Prostate gland (tissue), 2 donors: Measurements from ENCODE around the gene OLFM1. TPM values are rescaled to one million over a fixed set of nuclear protein-coding genes. Genes with fewer than 3 reads are reported as not detected.

ENCODE experiments used
- DNase-seq: peaks from one replicate; pipeline ENCODE4 v3.0.0-alpha.2; 2019; ENCODE audit warnings: low spot score
- H3K27ac ChIP-seq, 2 donors: fragments of 200-600 bp; sonication (generic); 2 replicates each; pipeline ENCODE4 v1.5.1; 2017 to 2019
- H3K27me3 ChIP-seq: fragments of 200-600 bp; sonication (generic); replicated peaks from 2 replicates; pipeline ENCODE4 v1.5.1; 2019; ENCODE audit not compliant: insufficient read depth
- H3K36me3 ChIP-seq, 2 donors: fragments of 200-600 bp; sonication (generic); 1 replicate in 1 of 2; 2 replicates in 1 of 2; pipeline versions ENCODE4 v1.5.1 to v1.8.1; 2017 to 2019
- H3K4me1 ChIP-seq: fragments of 200-600 bp; sonication (generic); replicated peaks from 2 replicates; pipeline ENCODE4 v1.5.1; 2019
- H3K4me3 ChIP-seq, 2 donors: fragments of 200-600 bp; sonication (generic); 2 replicates each; pipeline ENCODE4 v1.5.1; 2017 to 2019
- H3K9me3 ChIP-seq: fragments of 200-600 bp; sonication (generic); 2 replicates; pipeline ENCODE4 v1.5.1; 2017
- POLR2A ChIP-seq: fragments of 450-650 bp; IDR thresholded peaks from one replicate; pipeline ENCODE4 v1.6.1; 2016; ENCODE audit warnings: antibody characterized with exemption, mild to moderate bottlenecking
- POLR2AphosphoS5 ChIP-seq: sonication (generic); formaldehyde crosslinking; IDR thresholded peaks from one replicate; pipeline ENCODE4 v1.6.1; 2017; ENCODE audit warnings: antibody characterized with exemption
- WGBS: methylation state at CpG from one replicate; pipeline ENCODE4 v1.1.5; 2018; 5-methylcytosine and 5-hydroxymethylcytosine counted together
- intact Hi-C: fragments of 100-400 bp; cut with DNase I; formaldehyde crosslinking; loops from one replicate; pipeline ENCODE4 v1.14.2; 2022
- total RNA-seq, 2 donors: library from RNA; depleted of rRNA; stranded (reverse); fragments of >200 nt; gene quantifications; one replicate each; pipeline ENCODE4 v1.1.0, GENCODE V29; 2016
- TF ChIP-seq, protein P1 (sequence below), 4 experiments: fragments of 200-600 bp in 2 of 4; fragments of 450-650 bp in 2 of 4; sonication (generic) in 2 of 4; IDR thresholded peaks; 1 replicate in 3 of 4; 2 replicates in 1 of 4; pipeline ENCODE4 v1.5.1; 2016 to 2019; ENCODE audit warnings: antibody characterized with exemption in 4 of 4, mild to moderate bottlenecking in 2 of 4, moderate library complexity in 2 of 4

OLFM1 gene
- total RNA-seq, 2 donors from 2014 or later = 11.7 to 23.3 TPM

DNA sequence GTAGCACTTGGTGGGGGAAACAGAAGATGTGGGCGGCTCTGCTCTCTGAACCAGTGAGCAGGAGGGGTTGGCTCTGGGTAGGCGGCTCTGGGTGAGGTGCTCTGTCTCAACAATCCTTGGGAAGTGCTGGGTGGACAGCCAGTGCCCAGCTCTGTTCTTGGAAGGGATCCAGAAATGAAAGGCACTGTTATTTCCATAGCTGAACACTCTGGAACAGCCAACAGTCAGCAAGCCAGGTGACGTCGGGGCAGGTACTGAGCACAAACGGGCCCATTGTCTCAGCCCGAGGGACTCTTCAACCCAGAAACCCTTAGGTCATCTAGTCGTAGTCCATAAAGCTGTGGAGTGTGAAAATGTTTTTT is 36.3 kb downstream of the OLFM1 start:
- Histone ChIP-seq H3K27me3 (no peaks in the 10 kb centered on the region), H3K4me1 (peaks cover 8% of the 10 kb centered on the region), H3K27ac (no peak overlapping the region), H3K4me3 (no peak overlapping the region), H3K9me3 (no peaks in the 10 kb centered on the region), H3K36me3 (no peaks in the 10 kb centered on the region)
- 17% methylated on average over 7 of the region's 7 CpGs for WGBS
- TF ChIP-seq POLR2A (no peak), POLR2AphosphoS5 (no peak)
- TF ChIP-seq, protein P1, sequence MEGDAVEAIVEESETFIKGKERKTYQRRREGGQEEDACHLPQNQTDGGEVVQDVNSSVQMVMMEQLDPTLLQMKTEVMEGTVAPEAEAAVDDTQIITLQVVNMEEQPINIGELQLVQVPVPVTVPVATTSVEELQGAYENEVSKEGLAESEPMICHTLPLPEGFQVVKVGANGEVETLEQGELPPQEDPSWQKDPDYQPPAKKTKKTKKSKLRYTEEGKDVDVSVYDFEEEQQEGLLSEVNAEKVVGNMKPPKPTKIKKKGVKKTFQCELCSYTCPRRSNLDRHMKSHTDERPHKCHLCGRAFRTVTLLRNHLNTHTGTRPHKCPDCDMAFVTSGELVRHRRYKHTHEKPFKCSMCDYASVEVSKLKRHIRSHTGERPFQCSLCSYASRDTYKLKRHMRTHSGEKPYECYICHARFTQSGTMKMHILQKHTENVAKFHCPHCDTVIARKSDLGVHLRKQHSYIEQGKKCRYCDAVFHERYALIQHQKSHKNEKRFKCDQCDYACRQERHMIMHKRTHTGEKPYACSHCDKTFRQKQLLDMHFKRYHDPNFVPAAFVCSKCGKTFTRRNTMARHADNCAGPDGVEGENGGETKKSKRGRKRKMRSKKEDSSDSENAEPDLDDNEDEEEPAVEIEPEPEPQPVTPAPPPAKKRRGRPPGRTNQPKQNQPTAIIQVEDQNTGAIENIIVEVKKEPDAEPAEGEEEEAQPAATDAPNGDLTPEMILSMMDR (IDR thresholded peaks at IDR 0.05) = no peak
- intact Hi-C loops = no loop called here
- DNase-seq = peak; percentile 23

DNA sequence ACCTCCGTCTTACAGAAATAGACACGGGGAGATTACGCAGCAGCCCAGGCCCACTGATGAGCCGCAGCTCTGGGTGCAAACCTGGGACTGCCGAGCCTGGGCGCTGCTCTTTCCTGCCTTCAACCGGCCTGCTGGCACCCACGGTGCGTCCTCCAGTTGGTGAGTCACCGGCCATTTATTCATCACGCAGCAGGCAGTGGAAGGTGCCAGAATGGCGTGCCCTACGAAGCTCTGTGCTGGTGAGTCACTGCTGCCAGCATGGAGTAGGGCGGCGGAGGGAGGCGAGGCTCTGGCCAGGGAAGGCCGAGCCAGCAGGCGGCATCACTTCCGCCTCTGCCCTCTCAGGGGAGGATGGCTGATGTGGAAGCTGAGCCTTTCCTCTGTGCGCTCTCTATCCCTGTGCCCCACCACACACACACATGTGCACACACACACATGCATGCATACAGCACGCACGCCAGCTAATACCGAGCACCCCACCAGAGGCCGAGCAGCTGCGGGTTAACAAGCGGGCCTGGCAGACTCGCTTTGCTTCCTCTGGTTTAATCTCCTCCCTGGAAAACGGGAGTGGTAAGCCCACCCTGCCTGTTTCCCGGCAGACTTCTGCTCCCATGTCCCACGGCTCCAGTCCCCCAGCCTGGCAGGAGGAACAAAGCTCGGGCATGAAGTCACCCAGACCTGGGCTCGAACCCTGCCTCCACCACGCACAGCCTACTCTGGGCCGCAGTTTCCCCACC is 39.2 kb downstream of the OLFM1 start:
- TF ChIP-seq, protein P1 (IDR thresholded peaks at IDR 0.05) = no peak
- peak; percentile 18 for TF ChIP-seq POLR2A
- H3K36me3 ChIP-seq = no peaks in the 10 kb centered on the region
- H3K27ac ChIP-seq = no peak overlapping the region
- intact Hi-C loops = no loop called here
- H3K4me3 ChIP-seq = no peak overlapping the region
- peak; percentile 14 for DNase-seq
- H3K27me3 ChIP-seq = no peaks in the 10 kb centered on the region
- peaks cover 8% of the 10 kb centered on the region for H3K4me1 ChIP-seq
- 72% methylated on average over 34 of the region's 34 CpGs for WGBS
- no peaks in the 10 kb centered on the region for H3K9me3 ChIP-seq

DNA sequence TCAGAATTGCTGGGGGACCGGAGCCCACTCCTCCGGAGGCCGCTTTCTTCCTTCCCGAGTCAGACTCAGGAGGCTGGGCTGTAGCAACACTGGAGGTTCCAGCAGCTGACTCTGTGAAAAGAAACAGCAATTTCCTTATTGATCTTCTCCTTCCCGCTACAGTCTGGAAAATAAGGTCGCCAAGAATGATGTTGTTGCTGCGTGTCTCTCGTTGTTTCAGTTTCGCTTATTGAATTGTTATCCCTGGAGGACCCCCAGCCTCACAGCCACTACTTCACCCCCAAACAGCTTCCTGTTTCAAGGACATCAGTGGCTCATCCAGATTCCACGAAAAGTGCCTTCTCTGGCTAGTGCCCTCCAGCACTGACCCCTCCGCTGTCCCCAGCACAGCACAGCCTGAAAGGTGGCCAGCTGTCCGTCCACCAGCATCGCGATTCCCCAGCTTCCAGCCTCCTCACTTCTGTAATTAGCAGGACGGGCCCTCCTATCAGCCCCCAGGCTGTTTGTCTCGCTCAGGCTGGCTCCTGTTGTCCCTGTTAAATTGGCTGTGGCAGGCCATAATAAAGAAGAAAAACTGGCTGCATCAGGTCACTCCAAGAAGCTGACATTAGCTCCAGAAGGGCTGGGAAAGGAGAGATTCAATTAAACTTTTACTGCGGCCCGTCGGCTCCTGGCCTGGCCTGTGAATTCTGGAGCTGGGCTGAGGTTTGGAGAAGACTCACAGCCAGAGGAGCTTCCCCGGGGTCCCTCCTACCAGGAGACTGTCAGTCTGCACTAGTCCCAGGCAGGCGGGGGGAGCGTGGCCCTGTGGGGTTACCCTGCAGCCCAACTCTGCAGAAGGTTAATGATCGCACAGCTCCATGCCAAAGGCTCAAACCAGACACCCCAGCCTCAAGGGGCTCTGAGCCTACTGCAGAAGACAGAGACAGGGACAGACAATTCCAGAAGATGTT is 40.5 kb downstream of the OLFM1 start:
- peaks cover 8% of the 10 kb centered on the region for H3K4me1 ChIP-seq
- intact Hi-C loops = no loop called here
- TF ChIP-seq POLR2A = no peak
- peak; percentile 13 for TF ChIP-seq POLR2AphosphoS5
- TF ChIP-seq, protein P1 (IDR thresholded peaks at IDR 0.05) = no peak
- no peaks in the 10 kb centered on the region for H3K9me3 ChIP-seq
- no peak overlapping the region for H3K4me3 ChIP-seq
- H3K27me3 ChIP-seq = no peaks in the 10 kb centered on the region
- no peak overlapping the region for H3K27ac ChIP-seq
- no peaks in the 10 kb centered on the region for H3K36me3 ChIP-seq
- 29% methylated on average over 22 of the region's 23 CpGs for WGBS
- DNase-seq = peak; percentile 31

DNA sequence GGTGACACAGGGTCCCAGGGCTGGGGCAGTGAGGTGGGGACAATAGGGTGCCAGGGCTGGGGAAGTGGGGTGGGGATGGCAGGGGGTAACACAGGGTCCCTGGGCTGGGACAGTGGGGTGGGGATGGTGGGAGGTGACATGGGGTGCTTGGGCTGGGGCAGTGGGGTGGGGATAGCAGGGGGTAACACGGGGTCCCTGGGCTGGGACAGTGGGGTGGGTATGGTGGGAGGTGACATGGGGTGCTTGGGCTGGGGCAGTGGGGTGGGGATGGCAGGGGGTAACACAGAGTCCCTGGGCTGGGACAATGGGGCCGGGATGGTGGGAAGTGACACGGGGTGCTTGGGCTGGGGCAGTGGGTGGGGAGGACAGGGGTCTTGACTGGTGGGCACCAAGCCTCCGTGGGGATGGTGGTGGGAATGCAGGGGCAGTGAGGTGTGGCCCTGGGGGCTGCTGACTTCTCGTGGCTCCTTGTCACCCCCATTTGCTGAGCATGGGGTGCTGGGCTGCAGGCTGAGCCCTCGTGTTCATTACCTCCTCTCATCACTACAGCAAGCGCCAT is 41.7 kb downstream of the OLFM1 start:
- H3K27ac ChIP-seq = no peak overlapping the region
- H3K4me1 ChIP-seq = peaks cover 8% of the 10 kb centered on the region
- 91% methylated on average over 7 of the region's 7 CpGs for WGBS
- H3K9me3 ChIP-seq = no peaks in the 10 kb centered on the region
- peaks cover 9% of the 10 kb centered on the region for H3K27me3 ChIP-seq
- H3K36me3 ChIP-seq = no peaks in the 10 kb centered on the region
- no peak overlapping the region for H3K4me3 ChIP-seq
- intact Hi-C loops = no loop called here
- no peak for DNase-seq
- TF ChIP-seq POLR2AphosphoS5 = no peak
- no peak for TF ChIP-seq POLR2A
- TF ChIP-seq, protein P1 (IDR thresholded peaks at IDR 0.05) = no peak
